Activated T-helper 1 cell treated with Interleukin-2 at 50 U/mL for 16 hours (primary cell): ENCODE results near the gene CEP128.

Experiments used
- DNase-seq: peaks from one replicate; pipeline ENCODE4 v3.0.0-alpha.2; 2020; ENCODE audit warnings: low read depth

CEP128 gene

DNA sequence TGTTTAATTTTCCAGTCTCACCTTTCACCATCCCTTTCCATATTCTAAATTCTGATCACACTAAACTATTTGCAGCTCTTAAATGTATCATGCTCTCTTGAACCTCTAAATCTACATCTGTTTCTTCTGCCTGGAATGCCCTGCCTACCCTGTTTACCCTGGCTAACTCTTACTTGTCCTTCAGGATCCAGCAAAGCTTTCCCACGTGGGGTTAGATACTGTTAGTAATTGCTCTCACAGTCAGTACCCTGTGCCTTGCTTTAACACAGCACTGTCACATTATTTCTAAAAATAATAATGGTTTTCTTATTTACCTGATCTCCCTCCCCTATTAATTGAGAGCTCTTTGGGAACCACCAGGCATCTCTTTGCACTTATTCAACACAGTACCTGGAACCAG lies 333.0 kb downstream of the CEP128 start:
- DNase-seq = no peak

DNA sequence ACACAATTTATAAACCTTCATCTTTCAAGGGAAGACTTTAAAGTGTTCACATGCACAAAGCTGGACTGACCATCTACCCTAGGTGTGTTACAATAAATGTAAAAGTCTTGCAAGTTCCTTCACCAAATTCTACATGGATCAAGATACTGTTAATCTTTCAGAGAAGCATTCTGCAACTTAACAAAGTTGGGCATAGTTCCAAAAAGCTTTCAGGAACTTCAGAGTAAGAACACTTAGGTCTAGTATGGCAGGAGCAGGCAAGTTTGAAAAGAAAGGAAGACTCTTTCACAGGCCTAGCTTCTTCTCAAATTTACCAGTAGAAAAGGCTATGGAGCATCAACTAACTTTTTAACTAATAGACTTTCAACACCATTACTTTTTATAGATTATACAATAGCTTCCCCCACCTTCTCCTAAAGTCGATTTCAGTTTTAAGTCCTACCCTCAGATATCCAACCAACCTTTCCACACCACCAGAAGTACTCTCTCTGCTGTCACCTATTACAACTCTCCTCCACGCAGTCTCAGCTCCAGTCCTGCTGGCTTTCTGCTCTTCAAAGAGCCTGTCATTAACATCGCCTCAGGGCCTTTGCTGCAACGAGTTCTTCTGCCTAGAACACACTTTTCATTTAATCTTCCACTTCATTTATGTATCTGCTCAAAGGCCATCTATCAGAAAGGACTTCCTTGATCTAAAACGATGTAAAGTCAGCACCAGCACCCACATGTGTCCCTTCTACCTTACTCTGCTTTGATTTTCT lies 333.9 kb downstream of the CEP128 start:
- DNase-seq = no peak

DNA sequence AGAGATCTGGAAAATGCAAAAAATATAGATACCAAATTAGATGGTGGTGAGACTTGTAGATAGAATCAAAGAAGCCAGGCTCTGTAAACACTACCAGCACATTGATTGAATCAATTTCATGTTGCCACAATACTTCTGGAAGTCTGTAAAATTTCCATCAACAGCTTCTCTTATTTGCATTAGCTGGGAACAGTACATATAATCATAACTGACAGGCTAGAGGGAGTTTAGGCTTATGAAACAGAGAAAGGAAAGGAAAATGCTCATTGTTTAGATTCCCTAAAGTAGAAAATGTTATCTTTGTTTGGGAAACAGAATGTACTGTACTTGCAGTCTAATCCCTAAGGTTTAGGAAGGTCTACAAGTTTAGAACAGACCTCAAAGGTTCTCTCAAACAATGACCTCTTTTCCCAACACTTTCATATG lies 335.2 kb downstream of the CEP128 start:
- no peak for DNase-seq

DNA sequence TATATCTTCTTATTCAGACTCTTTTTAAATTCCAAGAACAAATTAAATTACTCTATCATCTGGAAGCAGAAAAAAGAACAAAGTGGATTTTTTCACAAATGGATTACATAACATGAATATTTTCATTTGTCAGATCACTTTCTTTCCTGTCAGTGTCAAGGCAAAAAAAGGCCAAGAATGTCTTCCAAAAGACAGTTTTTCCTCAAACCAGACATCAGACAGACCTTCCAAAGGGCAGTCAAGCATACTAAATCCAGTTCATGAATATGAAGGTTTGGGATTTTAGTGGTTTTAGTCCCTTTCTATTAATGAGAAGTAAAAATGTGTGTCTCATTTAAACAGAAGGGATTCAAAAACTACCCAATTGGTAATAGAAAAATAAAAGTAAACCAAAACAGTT lies 336.0 kb downstream of the CEP128 start:
- DNase-seq = no peak

DNA sequence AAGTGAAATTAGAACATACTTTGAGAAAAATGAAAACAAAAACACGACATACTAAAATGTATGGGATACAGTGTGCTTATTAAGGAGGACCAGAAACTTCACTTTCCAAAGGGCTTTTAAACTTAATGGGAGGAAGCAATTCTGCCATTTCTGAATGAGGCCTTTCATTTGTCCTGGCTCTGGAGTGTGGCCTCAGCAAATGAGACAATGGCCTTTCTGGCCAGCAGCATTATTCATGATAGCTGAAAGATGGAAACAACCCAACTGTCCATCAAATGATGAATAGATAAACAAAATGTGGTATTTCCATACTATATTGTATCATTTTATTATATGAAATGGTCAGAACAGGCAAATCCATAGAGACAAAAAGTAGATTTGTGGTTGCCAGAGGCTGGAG lies 338.6 kb downstream of the CEP128 start:
- no peak for DNase-seq

DNA sequence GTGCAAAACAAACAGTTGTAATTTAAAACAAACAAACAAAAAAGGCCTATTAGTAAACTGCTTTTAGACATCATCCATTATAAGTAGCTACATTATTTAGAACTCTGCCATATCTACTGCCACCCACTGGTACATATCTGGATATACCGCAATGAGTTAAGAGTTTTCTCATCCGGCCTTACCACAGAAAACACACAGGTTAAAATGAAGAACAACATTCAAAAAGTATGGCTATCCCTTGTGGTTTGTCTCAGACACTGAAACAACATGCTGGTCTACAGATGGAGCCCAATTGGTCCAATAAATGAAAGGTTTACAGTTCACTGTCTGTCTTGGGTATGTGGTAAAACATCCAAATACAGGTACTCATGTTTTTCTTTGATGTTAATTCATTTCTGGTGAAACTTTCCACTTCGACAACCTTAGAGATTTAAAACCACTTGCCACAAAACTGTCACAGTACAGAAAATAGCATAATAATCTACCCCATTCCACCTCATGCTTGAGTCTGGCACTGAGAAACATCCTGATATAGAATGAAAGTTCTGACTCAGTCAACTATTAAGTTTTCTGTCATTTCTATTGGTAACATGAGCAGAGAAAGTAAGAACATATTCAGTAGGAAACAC lies 354.3 kb downstream of the CEP128 start:
- no peak for DNase-seq

DNA sequence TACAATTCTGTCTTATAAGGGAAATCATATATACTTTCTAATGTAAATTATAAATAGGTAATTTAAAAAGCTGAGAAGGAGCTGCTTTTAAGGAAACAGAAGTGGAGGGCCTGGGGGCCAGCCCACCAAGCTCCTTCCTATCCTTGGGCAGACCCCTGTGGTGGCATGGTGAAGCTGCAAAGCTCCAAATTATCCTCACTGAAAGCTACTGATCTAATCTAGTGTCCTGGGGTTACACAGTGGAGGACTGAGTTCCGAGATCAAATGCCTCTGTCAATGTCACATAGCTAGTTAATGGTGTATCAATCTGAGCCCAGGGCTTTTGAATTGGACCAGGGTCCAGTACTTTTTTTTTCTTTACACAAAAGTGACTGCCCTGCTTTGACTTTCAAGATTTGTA lies 355.4 kb downstream of the CEP128 start:
- no peak for DNase-seq

DNA sequence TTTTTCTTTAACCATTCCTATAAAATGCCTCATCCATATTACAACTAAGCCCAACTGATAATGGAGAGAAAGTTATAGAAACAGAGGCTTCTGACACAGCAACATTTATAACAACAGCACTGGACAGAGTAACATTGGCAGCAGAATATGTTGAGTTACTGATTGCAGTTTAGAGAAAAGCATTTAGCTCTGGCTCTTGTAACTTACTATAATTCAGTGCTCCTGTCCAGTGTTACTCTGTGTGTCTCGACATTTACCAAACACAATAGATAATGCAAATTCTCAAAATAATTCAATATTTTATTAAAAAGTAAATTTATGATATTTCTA lies 356.1 kb downstream of the CEP128 start:
- no peak for DNase-seq

DNA sequence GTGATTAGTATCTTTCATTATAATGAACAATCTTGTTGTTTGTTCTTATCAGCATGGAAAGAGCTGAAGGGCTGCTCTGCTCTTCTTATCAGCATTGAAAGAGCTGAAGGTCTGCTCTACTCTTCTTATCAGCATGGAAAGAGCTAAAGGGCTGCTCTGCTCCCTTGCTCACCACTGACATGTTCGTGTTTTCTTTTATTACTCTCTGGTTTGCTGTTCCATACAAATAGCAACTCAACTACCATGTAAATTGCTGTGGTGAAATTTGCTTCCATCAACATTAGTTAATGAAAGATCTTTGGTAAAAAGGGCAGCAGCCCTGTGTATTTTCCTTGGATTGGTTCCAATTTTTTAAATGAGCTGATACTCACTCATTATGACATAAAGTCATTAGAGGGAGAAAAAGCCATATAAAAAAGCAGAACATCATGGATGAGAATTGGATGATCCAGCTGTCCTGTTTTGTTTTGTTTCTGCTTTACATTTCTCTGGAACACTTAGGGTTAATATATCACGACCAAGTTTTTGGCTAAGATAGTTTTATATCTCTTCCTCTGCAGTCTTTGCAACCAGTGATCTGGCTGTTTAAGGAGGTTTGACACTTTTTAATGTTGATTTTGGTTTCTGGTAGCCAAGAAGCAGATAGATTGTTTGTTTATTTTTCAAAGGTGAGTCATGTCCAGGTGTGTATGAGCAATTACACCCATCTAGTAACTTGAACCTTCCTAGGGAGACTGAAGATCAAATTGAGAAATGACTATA lies 356.6 kb downstream of the CEP128 start:
- no peak for DNase-seq

DNA sequence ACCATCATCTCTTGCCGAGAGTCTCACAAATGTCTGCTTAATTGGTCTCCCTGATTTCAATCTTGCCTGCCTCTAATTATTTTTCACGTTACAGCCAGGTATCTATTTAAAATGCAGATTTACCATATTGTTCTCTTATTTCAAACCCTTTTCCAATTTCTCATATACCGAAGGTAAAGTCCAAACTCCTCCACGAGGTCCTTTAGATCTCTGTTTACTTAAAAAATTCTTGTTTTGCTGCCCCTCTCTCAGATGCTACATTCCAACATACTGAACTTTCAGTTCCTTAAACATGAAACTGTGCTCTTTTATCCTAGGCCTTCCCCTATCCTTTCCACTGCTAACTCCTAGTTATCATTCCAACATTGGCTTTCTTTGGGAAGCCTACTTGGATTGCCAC lies 363.9 kb downstream of the CEP128 start:
- no peak for DNase-seq

DNA sequence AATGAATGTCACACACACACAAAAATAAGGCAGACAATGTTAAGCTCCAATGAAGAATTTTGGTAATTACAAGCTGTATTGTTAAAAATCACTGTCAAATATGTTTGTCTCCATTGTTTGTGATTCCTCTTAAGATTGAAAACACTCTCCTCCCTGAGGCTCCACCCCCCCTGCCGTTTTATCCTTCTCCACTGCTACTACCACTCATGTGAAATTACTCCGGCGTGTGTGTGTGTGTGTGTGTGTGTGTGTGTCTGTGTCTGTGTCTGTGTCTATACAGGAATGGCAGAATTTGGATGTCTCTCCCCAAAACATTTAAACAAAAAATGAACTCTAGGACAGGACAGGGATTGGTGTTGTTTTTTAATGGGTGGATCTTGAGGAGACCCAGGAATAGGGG lies 365.1 kb downstream of the CEP128 start:
- DNase-seq = no peak

DNA sequence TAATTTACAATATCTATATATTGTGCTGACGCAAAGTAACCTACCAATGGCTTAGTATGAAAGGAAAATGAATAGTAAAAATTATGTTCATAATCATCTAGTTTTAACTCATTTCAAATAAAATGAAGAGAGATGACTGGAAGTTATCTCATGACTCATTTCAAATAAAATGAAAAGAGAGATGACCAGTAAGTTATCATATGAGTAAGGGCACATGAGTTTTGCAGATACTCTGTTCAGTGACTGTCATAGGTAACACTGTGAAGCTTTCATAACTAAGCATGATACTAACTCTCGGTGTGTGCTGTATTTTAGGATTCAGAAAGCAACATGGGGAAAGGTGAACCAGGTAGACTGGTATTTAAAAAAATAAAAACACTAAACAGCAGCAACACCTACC lies 365.8 kb downstream of the CEP128 start:
- no peak for DNase-seq

DNA sequence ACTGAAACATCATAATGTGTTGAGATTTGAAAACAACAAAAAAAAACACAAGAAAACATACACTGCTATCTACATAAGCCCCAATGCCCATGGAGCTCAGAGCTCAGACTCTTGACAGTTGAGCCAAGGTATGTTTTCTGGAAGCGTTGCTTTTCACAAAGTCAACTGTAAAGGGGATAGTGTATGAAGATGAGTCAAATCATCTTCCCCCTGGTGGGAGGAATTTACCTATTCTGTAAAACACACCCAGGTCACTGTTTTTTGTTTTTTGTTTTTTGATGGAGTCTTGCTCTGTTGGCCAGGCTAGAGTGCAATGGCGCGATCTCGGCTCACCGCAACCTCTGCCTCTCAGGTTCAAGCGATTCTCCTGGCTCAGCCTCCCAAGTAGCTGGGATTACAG lies 368.9 kb downstream of the CEP128 start:
- DNase-seq = no peak

DNA sequence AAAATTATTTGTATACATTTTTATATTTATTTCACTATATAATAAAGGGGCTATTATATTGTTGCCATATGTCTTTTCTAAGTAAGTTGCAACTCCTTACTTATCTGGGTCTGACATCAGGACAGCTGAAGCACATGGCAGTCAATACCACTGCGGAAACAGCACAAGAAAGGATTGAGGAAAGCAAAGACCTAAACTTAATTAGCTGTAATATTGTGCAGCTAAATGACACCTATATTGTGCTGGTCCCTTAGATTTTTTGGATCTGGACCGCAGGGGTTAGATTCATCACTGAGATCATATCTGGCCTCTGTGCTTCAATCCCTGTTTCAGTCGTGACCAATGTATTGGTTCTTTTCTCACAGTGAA lies 370.6 kb downstream of the CEP128 start:
- DNase-seq = no peak

DNA sequence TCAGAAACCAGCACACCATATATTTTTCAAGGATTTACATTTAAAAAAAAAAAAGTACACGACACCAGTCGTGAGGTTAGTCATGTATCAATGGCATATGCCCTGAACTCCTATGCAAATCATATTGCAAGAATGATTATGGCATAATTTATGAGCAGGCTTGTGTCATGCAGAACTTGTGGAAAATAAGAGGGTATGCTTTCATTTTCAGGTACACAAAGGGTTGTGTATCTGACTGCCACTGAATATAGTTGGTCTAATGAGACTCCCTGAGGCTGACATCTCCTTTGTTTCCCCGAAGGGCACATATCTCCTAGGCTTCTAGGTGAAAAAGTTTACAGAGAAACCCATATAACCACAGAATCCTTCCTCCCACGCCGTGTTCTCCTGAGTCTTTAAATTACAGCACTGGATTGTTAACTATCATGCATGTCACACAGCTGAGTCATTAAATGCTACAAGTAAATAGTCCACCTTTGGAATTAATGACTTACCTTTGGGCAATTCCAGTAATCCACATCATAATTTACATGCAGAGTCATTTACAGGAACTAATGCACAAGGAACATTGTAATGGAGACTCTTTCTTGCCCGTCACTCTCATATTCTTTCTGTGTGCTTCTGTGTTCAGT lies 373.5 kb downstream of the CEP128 start:
- DNase-seq = no peak

DNA sequence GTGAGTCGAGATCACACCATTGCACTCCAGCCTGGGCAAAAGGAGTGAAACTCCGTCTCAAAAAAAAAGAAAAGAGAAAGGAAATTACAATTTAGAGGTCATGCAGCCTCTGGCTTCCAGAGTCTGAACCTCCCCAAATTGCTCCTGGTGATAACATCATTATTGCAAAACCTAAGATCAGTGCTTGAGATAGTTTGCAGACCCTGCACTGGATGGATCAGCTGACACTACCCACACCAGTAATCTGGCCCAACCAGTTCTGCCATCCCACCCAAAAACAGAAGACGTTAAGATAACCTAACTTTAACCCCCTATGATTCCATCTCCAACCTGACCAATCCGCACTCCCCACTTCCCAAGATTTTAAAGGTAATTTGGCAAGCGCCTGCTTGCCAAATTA lies 376.5 kb downstream of the CEP128 start:
- no peak for DNase-seq

DNA sequence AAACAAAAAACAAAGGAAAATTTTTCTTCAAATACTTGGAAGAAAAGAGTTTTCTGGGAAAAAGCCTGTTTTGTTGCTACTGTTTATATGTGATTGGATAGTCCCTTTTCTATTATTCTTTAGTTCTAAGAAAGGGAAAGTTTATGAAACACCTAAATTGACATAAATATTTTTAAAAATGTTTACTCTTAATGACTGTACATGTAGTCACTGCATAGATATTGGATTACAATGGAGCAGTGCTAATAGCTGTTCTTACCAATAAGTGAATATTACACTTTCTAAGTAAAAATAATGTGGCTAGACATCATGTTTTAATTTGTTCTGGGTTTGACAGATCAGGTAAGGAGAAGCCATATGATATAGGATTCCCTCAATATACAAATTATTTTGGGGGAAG lies 377.5 kb downstream of the CEP128 start:
- no peak for DNase-seq

DNA sequence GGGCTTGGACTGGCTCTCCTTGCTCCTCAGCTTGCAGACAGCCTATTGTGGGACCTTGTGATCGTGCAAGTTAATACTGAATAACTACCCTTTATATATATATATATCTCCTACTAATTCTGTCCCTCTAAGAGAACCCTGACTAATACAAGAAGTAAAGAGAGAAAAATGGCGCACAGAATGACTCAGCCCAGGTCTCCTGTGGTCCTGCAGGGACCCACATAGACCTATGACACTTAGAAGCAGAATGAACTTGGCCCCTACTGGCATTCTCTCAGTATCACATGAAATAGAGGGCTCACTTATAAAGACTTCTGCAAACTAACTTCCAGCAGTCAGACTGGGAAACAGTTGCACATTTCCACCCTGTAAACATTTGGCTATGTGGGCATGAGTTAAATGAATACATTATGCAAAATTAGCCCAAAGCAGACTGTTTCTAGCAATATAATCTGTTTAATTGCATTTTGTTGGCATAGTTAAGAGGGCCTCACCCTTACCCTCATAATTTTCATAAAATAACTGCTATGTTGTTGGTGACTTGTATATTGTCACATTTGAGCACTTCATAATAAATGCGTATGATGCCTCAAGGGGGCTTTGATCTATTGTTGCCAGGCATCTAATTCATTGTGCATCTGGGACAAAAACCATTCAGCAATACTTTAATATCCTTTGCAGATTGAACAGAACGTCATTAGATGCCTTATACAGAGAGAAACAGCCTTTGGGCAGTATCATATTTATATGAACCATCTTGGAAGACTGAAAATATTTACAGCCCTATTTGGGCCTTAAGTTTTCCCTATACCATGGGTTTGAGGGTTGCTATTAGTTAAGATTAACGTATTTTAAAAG lies 380.5 kb downstream of the CEP128 start:
- DNase-seq = no peak

DNA sequence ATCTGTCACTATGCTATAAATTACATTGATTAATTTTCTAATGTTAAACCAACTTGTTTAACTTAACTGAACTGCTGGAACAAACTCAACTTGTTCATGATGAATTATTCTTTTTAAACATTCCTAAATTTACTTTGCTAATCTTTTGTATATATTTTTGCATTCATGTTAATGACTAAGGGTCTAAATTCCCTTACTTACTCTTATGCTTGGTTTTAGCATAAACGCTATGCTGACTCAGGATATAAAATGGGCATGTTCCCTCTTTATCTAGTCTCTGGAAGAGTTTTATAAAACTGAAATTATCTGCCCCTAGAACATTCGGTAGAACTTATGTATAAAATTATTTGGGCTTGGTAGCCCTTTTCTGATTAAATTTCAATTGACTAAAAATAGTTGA lies 387.4 kb downstream of the CEP128 start:
- no peak for DNase-seq

DNA sequence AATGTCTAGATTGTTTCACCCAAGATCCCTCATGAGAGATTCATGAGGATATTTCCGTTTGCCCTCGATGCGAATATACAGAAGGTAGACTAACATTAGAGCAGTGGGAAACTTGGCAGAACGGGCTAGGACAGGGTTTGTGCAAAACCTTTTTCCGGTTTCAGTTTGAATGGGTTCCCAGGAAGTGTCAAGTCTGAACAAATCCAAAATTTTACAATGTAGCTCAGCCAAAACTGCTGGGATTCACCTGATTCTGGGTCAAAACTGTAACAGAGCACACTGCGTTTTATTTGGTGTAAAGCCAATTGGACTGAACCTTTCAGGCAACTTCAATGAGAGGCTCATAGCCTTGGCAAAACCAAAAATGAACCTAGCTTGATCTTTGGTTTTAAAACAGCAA lies 392.4 kb downstream of the CEP128 start:
- no peak for DNase-seq

DNA sequence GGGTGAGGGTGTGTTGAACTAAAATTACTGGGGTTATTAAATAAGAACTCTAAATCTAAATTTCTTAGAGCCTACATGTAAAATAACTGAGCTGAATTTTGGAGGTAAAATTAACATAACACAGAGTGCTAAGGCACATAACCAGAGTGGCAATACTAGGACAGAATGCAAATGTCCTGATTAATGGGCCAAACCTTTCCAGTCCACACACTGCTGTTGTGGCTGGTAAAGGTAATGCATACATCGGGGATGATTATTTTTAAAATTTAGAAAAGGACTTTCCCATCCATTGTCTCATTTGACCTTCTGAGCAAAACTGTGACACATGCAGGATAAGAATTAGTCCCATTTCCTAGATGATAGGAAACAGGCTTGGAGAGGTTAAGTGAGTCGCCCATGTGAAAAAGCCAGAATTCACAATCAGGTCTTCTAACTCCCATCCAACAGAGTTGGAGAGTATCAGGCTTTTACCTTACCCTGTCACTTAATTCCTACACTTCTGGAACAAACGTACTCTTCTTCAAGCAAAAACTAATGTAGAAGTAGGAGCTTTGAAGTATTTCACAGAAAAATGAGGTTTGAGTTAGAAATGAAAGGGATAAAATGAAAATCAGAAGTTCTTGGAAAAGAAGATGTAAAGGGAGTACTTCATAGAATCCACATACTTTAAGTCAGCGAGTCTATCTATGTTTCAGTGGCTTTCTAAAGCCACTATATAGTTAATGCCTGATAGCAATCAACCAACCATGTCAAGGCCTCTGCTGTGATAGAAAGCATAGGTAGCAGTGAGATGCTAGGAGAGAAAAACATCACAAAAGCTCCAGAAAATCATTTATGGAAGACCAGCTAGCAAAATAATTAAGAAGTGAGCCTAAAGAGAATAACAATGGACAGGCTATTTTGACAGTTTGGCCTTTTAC lies 395.3 kb downstream of the CEP128 start:
- DNase-seq = no peak
